Lung (tissue), 12 donors: ENCODE measurements around the gene SDF2L1. TPM values are rescaled to one million over a fixed set of nuclear protein-coding genes. Genes with fewer than 3 reads are reported as not detected.
"Not testable (repeated sequence)": the region's sequence is repeated elsewhere in the genome, so short reads cannot be mapped to it uniquely, and the experiment has no call there.

Source experiments
- ATAC-seq: fragments of 200-7000 bp; cut with Tn5 transposase; one replicate; pipeline ENCODE4 v1.9.1; 2020; ENCODE audit warnings: moderate number of reproducible peaks; ENCODE audit not compliant: insufficient read depth, low FRiP score
- DNase-seq, 3 donors: peaks; one replicate each; pipeline ENCODE4 v3.0.0-alpha.2; 2013 to 2017
- H3K27ac ChIP-seq, 2 donors: one replicate each; pipeline ENCODE4 v1.5.1; 2013; ENCODE audit warnings: mild to moderate bottlenecking in 2 of 2, moderate library complexity in 2 of 2, control low read depth in 1 of 2, inconsistent platforms in 1 of 2, low read depth in 1 of 2, low read length in 1 of 2
- H3K27me3 ChIP-seq, 3 donors: one replicate each; pipeline ENCODE4 v1.5.1; 2013; ENCODE audit warnings: low read length in 2 of 3; ENCODE audit not compliant: control insufficient read depth in 3 of 3, insufficient read depth in 3 of 3
- H3K36me3 ChIP-seq, 4 donors: one replicate each; pipeline ENCODE4 v1.5.1; 2013; ENCODE audit warnings: low read length in 4 of 4, mild to moderate bottlenecking in 1 of 4, moderate library complexity in 1 of 4; ENCODE audit not compliant: control insufficient read depth in 4 of 4, insufficient read depth in 4 of 4
- H3K4me1 ChIP-seq, 5 donors: one replicate each; pipeline ENCODE4 v1.5.1; 2013; ENCODE audit warnings: low read length in 5 of 5, mild to moderate bottlenecking in 2 of 5, moderate library complexity in 1 of 5; ENCODE audit not compliant: control insufficient read depth in 5 of 5, insufficient read depth in 5 of 5
- H3K4me3 ChIP-seq: one replicate; pipeline ENCODE4 v1.5.1; 2013; ENCODE audit warnings: mild to moderate bottlenecking, control low read depth, moderate library complexity
- H3K9ac ChIP-seq, 2 donors: one replicate each; pipeline ENCODE4 v1.5.1; 2013; ENCODE audit warnings: low read length in 2 of 2, control low read depth in 1 of 2; ENCODE audit not compliant: insufficient read depth in 1 of 2
- H3K9me3 ChIP-seq, 4 donors: one replicate each; pipeline ENCODE4 v1.5.1; 2013; ENCODE audit warnings: low read length in 3 of 4, mild to moderate bottlenecking in 1 of 4, moderate library complexity in 1 of 4; ENCODE audit not compliant: control insufficient read depth in 4 of 4, insufficient read depth in 3 of 4
- WGBS, 2 donors: extraction: QIAGEN DNeasy Blood & Tissue Kit; methylation state at CpG; one replicate each; pipeline ENCODE4 v1.1.7; 2013; 5-methylcytosine and 5-hydroxymethylcytosine counted together
- polyA plus RNA-seq, 2 donors: library from polyadenylated mRNA; stranded (reverse); fragments of 200-250 nt; gene quantifications; one replicate each; pipeline ENCODE4 v1.2.1, GENCODE V29; 2013
- total RNA-seq, 2 donors: library from RNA; depleted of rRNA in 1 of 2; stranded (reverse); fragments of >200 nt in 1 of 2; gene quantifications; one replicate each; pipeline ENCODE4 v1.2.1, GENCODE V29; 2014 to 2021
- TF ChIP-seq, protein P1 (sequence below): IDR thresholded peaks from 2 replicates; pipeline ENCODE4 v1.5.1; 2012; ENCODE audit warnings: mild to moderate bottlenecking; ENCODE audit errors: control extremely low read depth, extremely low read depth
- donor health status: control.
- donor health status: control.
- donor health status: Bipolar disorder and iron deficiency.
- donor health status: healthy.
- donor health status: DM: yes; HTN: yes; CAD: no.

The SDF2L1 gene
- total and polyA plus RNA-seq, 4 donors = 7.3 to 200 (median 78.1) TPM

DNA sequence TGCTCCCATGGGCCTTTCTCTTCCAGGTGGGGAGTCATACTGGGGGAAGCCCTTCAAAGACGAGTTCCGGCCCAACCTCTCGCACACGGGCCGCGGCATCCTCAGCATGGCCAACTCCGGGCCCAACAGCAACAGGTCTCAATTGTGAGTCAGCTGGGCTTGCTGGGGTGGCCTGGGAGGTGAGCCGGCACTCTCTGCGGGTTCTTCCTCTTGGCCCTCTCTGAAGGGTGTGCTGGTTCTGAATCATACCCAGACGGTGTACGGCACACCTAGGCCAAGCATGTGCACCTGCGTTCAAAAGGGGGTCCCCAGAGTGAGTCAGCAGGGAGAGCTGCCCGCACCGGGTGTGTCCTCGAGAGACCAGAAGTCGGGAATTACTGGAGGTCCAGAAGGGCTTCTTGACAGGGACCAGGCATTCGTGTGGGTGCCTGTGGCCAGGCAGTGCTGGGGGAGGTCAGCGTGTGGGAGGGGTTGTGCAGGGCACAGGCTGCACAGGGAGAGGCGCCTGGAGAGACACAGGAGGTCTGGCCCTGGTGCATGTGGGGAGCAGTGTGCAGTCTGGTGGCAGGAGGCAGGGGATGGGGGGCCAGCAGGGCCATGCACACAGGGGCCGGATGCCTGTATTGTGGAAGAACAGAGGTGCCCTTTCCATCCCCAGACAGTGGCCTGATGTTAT, 46.7 kb downstream of the SDF2L1 start:
- Histone ChIP-seq H3K27ac (no peak overlapping the region), H3K9ac (no peak overlapping the region), H3K27me3 (no peaks in the 10 kb centered on the region), H3K9me3 (no peaks in the 10 kb centered on the region), H3K4me3 (no peak overlapping the region), H3K36me3 (peaks cover 4 to 58% (median 11%) of the 10 kb centered on the region in 4 donors), H3K4me1 (no peaks in the 10 kb centered on the region)
- no peak for DNase-seq
- ATAC-seq = no peak
- TF ChIP-seq, protein P1, sequence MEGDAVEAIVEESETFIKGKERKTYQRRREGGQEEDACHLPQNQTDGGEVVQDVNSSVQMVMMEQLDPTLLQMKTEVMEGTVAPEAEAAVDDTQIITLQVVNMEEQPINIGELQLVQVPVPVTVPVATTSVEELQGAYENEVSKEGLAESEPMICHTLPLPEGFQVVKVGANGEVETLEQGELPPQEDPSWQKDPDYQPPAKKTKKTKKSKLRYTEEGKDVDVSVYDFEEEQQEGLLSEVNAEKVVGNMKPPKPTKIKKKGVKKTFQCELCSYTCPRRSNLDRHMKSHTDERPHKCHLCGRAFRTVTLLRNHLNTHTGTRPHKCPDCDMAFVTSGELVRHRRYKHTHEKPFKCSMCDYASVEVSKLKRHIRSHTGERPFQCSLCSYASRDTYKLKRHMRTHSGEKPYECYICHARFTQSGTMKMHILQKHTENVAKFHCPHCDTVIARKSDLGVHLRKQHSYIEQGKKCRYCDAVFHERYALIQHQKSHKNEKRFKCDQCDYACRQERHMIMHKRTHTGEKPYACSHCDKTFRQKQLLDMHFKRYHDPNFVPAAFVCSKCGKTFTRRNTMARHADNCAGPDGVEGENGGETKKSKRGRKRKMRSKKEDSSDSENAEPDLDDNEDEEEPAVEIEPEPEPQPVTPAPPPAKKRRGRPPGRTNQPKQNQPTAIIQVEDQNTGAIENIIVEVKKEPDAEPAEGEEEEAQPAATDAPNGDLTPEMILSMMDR = no peak
- 92 to 96% methylated on average over 20 of the region's 20 CpGs for WGBS, 2 donors

DNA sequence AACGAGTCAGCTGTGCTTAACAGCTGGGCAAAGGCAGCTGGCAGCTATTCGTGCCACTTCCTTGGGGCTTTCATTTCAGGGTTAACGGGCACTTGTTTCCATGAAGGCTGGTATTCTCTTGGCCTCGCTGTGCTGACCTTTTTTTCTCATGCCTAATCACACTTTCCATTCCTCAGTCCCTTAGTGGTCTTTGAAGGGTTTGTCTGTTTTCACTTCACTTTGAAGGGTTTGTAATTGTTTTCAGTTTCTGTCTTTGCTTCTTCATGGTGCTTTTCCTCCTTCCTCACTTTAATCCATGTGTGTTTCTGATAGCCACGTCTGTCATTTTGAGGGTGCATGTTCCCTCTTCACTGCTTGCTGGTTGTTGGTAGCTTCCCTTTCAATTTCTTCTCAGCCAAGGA, 48.3 kb downstream of the SDF2L1 start:
- H3K4me1 ChIP-seq = no peaks in the 10 kb centered on the region
- H3K27ac ChIP-seq = no peak overlapping the region
- H3K9me3 ChIP-seq = no peaks in the 10 kb centered on the region
- no peak for DNase-seq
- no peak overlapping the region for H3K9ac ChIP-seq
- 67 to 69% methylated on average over 5 of the region's 5 CpGs for WGBS, 2 donors
- peaks cover 4 to 61% (median 14%) of the 10 kb centered on the region in 4 donors for H3K36me3 ChIP-seq
- ATAC-seq = no peak
- no peak overlapping the region for H3K4me3 ChIP-seq
- TF ChIP-seq, protein P1 = no peak
- H3K27me3 ChIP-seq = no peaks in the 10 kb centered on the region

DNA sequence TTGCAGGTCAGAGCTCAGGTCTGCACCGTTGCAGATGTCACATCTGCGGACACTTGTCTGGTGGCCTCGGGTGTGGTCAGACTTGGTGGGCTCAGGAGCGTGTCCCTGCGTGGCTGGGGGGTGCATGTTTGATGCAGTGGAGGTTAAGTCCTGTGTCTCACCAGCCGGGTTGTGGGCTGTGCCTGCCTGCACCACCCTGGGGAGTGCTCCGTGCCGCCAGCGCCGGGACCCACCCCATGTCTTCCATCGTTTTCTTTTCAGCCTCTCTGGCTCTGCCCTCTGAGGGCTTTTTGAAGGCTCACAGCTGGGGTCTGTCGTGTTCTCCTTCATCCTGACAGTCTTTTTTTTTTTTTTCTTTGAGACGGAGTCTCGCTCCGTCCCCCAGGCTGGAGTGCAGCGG, 49.7 kb downstream of the SDF2L1 start:
- H3K4me3 ChIP-seq = no peak overlapping the region
- H3K9me3 ChIP-seq = no peaks in the 10 kb centered on the region
- TF ChIP-seq, protein P1 = no peak
- H3K36me3 ChIP-seq = peaks cover 4 to 64% (median 15%) of the 10 kb centered on the region in 4 donors
- no peak overlapping the region for H3K9ac ChIP-seq
- no peak overlapping the region for H3K27ac ChIP-seq
- DNase-seq (peak; percentile 39 to 42 (median 41)), ATAC-seq (no peak)
- no peaks in the 10 kb centered on the region for H3K27me3 ChIP-seq
- WGBS, 2 donors = 83 to 89% methylated on average over 13 to 16 of the region's 16 CpGs
- no peaks in the 10 kb centered on the region for H3K4me1 ChIP-seq

DNA sequence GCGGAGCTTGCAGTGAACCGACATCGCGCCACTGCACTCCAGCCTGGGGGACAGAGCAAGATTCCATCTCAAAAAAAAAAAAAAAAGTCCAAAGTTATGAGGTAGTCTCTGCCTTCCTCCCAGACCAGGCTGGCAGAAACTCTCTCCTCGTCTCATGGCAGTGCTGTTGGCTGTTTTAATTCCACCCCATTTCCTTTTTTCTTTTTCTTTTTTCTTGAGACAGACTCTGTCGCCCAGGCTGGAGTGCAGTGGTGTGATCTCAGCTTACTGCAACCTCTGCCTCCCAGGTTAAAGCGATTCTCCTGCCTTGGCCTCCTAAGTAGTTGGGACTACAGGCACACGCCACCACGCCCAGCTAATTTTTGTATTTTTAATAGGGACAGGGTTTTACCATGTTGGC, 50.8 kb downstream of the SDF2L1 start:
- H3K27ac ChIP-seq, H3K9ac ChIP-seq, H3K4me1 ChIP-seq, H3K4me3 ChIP-seq, DNase-seq, H3K27me3 ChIP-seq, H3K9me3 ChIP-seq, ATAC-seq: not testable (repeated sequence)
- H3K36me3 ChIP-seq = peaks cover 4 to 64% (median 13%) of the 10 kb centered on the region in 4 donors
- WGBS, 2 donors = 93 to 98% methylated on average over 9 of the region's 9 CpGs
